Esophagus muscularis mucosa (tissue), 4 donors: ENCODE measurements around the gene PLPP4. TPM values are rescaled to one million over a fixed set of nuclear protein-coding genes. Genes with fewer than 3 reads are reported as not detected.
A peak's percentile ranks its signal among the peaks of the same experiment; 100 is the strongest.

Experiments used
- DNase-seq: peaks from one replicate; pipeline ENCODE4 v3.0.0-alpha.2; 2017; ENCODE audit errors: extremely low spot score
- H3K27ac ChIP-seq, 4 donors: fragments of 200-600 bp; sonication (generic); replicated peaks in 1 of 4; 1 replicate in 3 of 4; 2 replicates in 1 of 4; pipeline ENCODE4 v1.5.1; 2016 to 2019; ENCODE audit warnings: mild to moderate bottlenecking in 1 of 4
- H3K27me3 ChIP-seq, 4 donors: fragments of 200-600 bp; sonication (generic); one replicate each; pipeline versions ENCODE4 v1.5.1 to v1.6.0; 2016 to 2019
- H3K36me3 ChIP-seq, 4 donors: fragments of 200-600 bp; sonication (generic); one replicate each; pipeline ENCODE4 v1.5.1; 2016 to 2019
- H3K4me1 ChIP-seq, 4 donors: fragments of 200-600 bp; sonication (generic); one replicate each; pipeline ENCODE4 v1.5.1; 2016 to 2019
- H3K4me3 ChIP-seq, 4 donors: fragments of 200-600 bp; sonication (generic); 1 replicate in 2 of 4; 2 replicates in 2 of 4; pipeline ENCODE4 v1.5.1; 2016 to 2019; ENCODE audit warnings: mild to moderate bottlenecking in 4 of 4, moderate library complexity in 1 of 4
- H3K9me3 ChIP-seq, 4 donors: fragments of 200-600 bp; sonication (generic); 1 replicate in 3 of 4; 2 replicates in 1 of 4; pipeline ENCODE4 v1.5.1; 2016 to 2019
- CTCF ChIP-seq, 3 experiments: fragments of 200-600 bp in 2 of 3; fragments of 450-650 bp in 1 of 3; sonication (generic) in 2 of 3; IDR thresholded peaks; one replicate each; pipeline ENCODE4 v1.5.1; 2017 to 2019; ENCODE audit warnings: antibody characterized with exemption in 3 of 3, mild to moderate bottlenecking in 2 of 3, moderate library complexity in 1 of 3
- EP300 ChIP-seq: sonication (generic); formaldehyde crosslinking; IDR thresholded peaks from one replicate; pipeline ENCODE4 v1.6.1; 2017; ENCODE audit warnings: antibody characterized with exemption
- POLR2A ChIP-seq: fragments of 450-650 bp; IDR thresholded peaks from one replicate; pipeline ENCODE4 v1.6.1; 2017; ENCODE audit warnings: antibody characterized with exemption, moderate library complexity, mild to moderate bottlenecking, low read depth
- POLR2AphosphoS5 ChIP-seq, 2 donors: sonication (generic); formaldehyde crosslinking; IDR thresholded peaks; one replicate each; pipeline ENCODE4 v1.6.1; 2017; ENCODE audit warnings: antibody characterized with exemption in 2 of 2
- WGBS: methylation state at CpG from one replicate; pipeline ENCODE4 v1.1.5; 2018; 5-methylcytosine and 5-hydroxymethylcytosine counted together
- intact Hi-C: fragments of 100-400 bp; cut with DNase I; formaldehyde crosslinking; loops from one replicate; pipeline ENCODE4 v1.15.1; 2023
- total RNA-seq, 4 donors: library from RNA; depleted of rRNA; stranded (reverse); fragments of >200 nt; gene quantifications; one replicate each; pipeline versions ENCODE4 v1.1.0 to v1.2.1, GENCODE V29; 2016

PLPP4 gene
- total RNA-seq, 4 donors from 2014 or later: 0.84 to 2.1 (median 1.3) TPM

- no peaks in the 10 kb centered on the region for H3K36me3 ChIP-seq
- H3K27me3 ChIP-seq: peaks cover 0 to 25% (median 0%) of the 10 kb centered on the region in 4 donors
- no peak overlapping the region for H3K27ac ChIP-seq
- intact Hi-C loops: no loop called here
- H3K4me1 ChIP-seq: no peaks in the 10 kb centered on the region
- no peaks in the 10 kb centered on the region for H3K9me3 ChIP-seq
- no peak overlapping the region for H3K4me3 ChIP-seq
- TF ChIP-seq POLR2A (no peak), POLR2AphosphoS5 (IDR thresholded peaks at IDR 0.05) (no peak), CTCF (IDR thresholded peaks at IDR 0.05) (no peak)
- 77% methylated on average over 3 of the region's 3 CpGs for WGBS
- DNase-seq: no peak
These were observed 24.8 kb upstream of the PLPP4 start for GRCh38 chr10:120432209-120432608.

- H3K27me3 ChIP-seq: peaks cover 0 to 25% (median 0%) of the 10 kb centered on the region in 4 donors
- no peaks in the 10 kb centered on the region for H3K4me1 ChIP-seq
- DNase-seq: no peak
- no peaks in the 10 kb centered on the region for H3K9me3 ChIP-seq
- H3K36me3 ChIP-seq: no peaks in the 10 kb centered on the region
- no peak overlapping the region for H3K4me3 ChIP-seq
- intact Hi-C loops: no loop called here
- 76% methylated on average over 3 of the region's 3 CpGs for WGBS
- no peak for TF ChIP-seq EP300
- H3K27ac ChIP-seq: no peak overlapping the region
These were observed 23.9 kb upstream of the PLPP4 start for GRCh38 chr10:120433141-120433540.

GRCh38 chr10:120436439-120437112 lies 20.5 kb upstream of the PLPP4 start:
- Histone ChIP-seq H3K4me1 (no peaks in the 10 kb centered on the region), H3K27ac (no peak overlapping the region), H3K4me3 (no peak overlapping the region), H3K27me3 (peaks cover 0 to 16% (median 0%) of the 10 kb centered on the region in 4 donors), H3K9me3 (no peaks in the 10 kb centered on the region), H3K36me3 (no peaks in the 10 kb centered on the region)
- no peak for DNase-seq
- 73% methylated on average over 7 of the region's 7 CpGs for WGBS
- intact Hi-C loops: no loop called here
- no peak for TF ChIP-seq EP300
- TF ChIP-seq POLR2AphosphoS5 (IDR thresholded peaks at IDR 0.05): no peak
- no peak for TF ChIP-seq POLR2A
- TF ChIP-seq CTCF (IDR thresholded peaks at IDR 0.05): no peak

GRCh38 chr10:120437541-120437940 lies 19.5 kb upstream of the PLPP4 start:
- TF ChIP-seq CTCF (IDR thresholded peaks at IDR 0.05) (no peak), POLR2AphosphoS5 (IDR thresholded peaks at IDR 0.05) (no peak), EP300 (no peak), POLR2A (no peak)
- Histone ChIP-seq H3K4me1 (no peaks in the 10 kb centered on the region), H3K4me3 (no peak overlapping the region), H3K27ac (no peak overlapping the region), H3K27me3 (peaks cover 0 to 6% (median 0%) of the 10 kb centered on the region in 4 donors), H3K9me3 (no peaks in the 10 kb centered on the region), H3K36me3 (no peaks in the 10 kb centered on the region)
- WGBS: 87% methylated on average over 2 of the region's 2 CpGs
- no peak for DNase-seq
- intact Hi-C loops: no loop called here

GRCh38 chr10:120451968-120452367 lies 5.1 kb upstream of the PLPP4 start:
- H3K9me3 ChIP-seq: no peaks in the 10 kb centered on the region
- peaks cover 0 to 10% (median 9%) of the 10 kb centered on the region in 4 donors for H3K4me1 ChIP-seq
- intact Hi-C loops: no loop called here
- DNase-seq: peak; percentile 31
- TF ChIP-seq EP300: no peak
- H3K4me3 ChIP-seq: no peak overlapping the region
- no peak overlapping the region for H3K27ac ChIP-seq
- no peaks in the 10 kb centered on the region for H3K36me3 ChIP-seq
- H3K27me3 ChIP-seq: peaks cover 0 to 10% (median 0%) of the 10 kb centered on the region in 4 donors
- WGBS: 55% methylated on average over 3 of the region's 3 CpGs

- no peak overlapping the region for H3K4me3 ChIP-seq
- H3K36me3 ChIP-seq: no peaks in the 10 kb centered on the region
- peaks cover 6 to 21% (median 20%) of the 10 kb centered on the region in 4 donors for H3K4me1 ChIP-seq
- H3K27me3 ChIP-seq: peaks cover 0 to 23% (median 10%) of the 10 kb centered on the region in 4 donors
- peak; percentile 86 for DNase-seq
- TF ChIP-seq POLR2A (no peak), CTCF (IDR thresholded peaks at IDR 0.05) (no peak)
- H3K9me3 ChIP-seq: no peaks in the 10 kb centered on the region
- no peak overlapping the region for H3K27ac ChIP-seq
- WGBS: 75% methylated on average over 1 of the region's 1 CpG
- intact Hi-C loops: no loop called here
These were observed 3.7 kb upstream of the PLPP4 start for GRCh38 chr10:120453319-120453718.
